B cell (primary cell): ENCODE measurements around the gene TIGD2. TPM values are rescaled to one million over a fixed set of nuclear protein-coding genes. Genes with fewer than 3 reads are reported as not detected.

Experiments used
- ATAC-seq: fragments of 200-7000 bp; cut with Tn5 transposase; one replicate; pipeline ENCODE4 v1.10.0; 2021; ENCODE audit warnings: low read depth, mild to moderate bottlenecking, moderate number of reproducible peaks, moderate library complexity
- CTCF ChIA-PET: fragments of 350-600 bp; sonication (Branson Sonifier 250); formaldehyde crosslinking; loops from one replicate; lab custom pipeline; 2021; ENCODE audit warnings: antibody characterized with exemption, inconsistent platforms; lab: Charles Lee
- POLR2A ChIA-PET: fragments of 350-600 bp; sonication (Branson Sonifier 250); formaldehyde crosslinking; loops from one replicate; lab custom pipeline; 2021; ENCODE audit warnings: antibody characterized with exemption; lab: Charles Lee
- DNase-seq: peaks from one replicate; pipeline ENCODE4 v3.0.0; 2013
- H2AFZ ChIP-seq: 2 replicates; pipeline ENCODE4 v1.6.1; 2012; ENCODE audit warnings: mild to moderate bottlenecking, low read depth, low read length; ENCODE audit not compliant: insufficient read depth, poor library complexity, severe bottlenecking
- H3K27ac ChIP-seq, 2 donors: 1 replicate in 1 of 2; 2 replicates in 1 of 2; pipeline ENCODE4 v1.5.1; 2012 to 2013; ENCODE audit warnings: low read length in 2 of 2, mild to moderate bottlenecking in 2 of 2, moderate library complexity in 1 of 2
- H3K27me3 ChIP-seq, 4 experiments: fragments of 200-600 bp in 1 of 4; sonication (generic) in 1 of 4; replicated peaks in 1 of 4; 1 replicate in 2 of 4; 2 replicates in 2 of 4; pipeline versions ENCODE4 v1.6.1 to v1.7.0; 2013 to 2016; ENCODE audit warnings: low read length in 3 of 4, mild to moderate bottlenecking in 2 of 4, mixed read lengths in 1 of 4, moderate library complexity in 1 of 4; ENCODE audit not compliant: insufficient read depth in 4 of 4, control insufficient read depth in 3 of 4; ENCODE audit errors: control extremely low read depth in 1 of 4
- H3K36me3 ChIP-seq, 2 experiments: replicated peaks in 1 of 2; 1 replicate in 1 of 2; 2 replicates in 1 of 2; pipeline versions ENCODE4 v1.6.1 to v1.7.1; 2013; ENCODE audit warnings: low read length in 1 of 2; ENCODE audit not compliant: insufficient read depth in 2 of 2, control insufficient read depth in 1 of 2; ENCODE audit errors: control extremely low read depth in 1 of 2, extremely low read depth in 1 of 2
- H3K4me1 ChIP-seq, 2 donors: fragments of 200-600 bp in 1 of 2; sonication (generic) in 1 of 2; 1 replicate in 1 of 2; 2 replicates in 1 of 2; pipeline versions ENCODE4 v1.5.1 to v1.6.1; 2013 to 2017; ENCODE audit warnings: low read length in 2 of 2; ENCODE audit not compliant: control insufficient read depth in 2 of 2, insufficient read depth in 2 of 2
- H3K4me2 ChIP-seq: replicated peaks from 2 replicates; pipeline ENCODE3; 2012; ENCODE audit warnings: mild to moderate bottlenecking, low read depth, low read length; ENCODE audit not compliant: poor library complexity, severe bottlenecking
- H3K4me3 ChIP-seq, 5 experiments: fragments of 200-600 bp in 1 of 5; sonication (generic) in 1 of 5; 1 replicate in 3 of 5; 2 replicates in 2 of 5; pipeline versions ENCODE4 v1.5.1 to v1.7.0; 2011 to 2016; ENCODE audit warnings: low read length in 4 of 5, mild to moderate bottlenecking in 4 of 5, low read depth in 2 of 5, control low read depth in 1 of 5, moderate library complexity in 1 of 5; ENCODE audit not compliant: insufficient read depth in 1 of 5; ENCODE audit errors: control extremely low read depth in 1 of 5, extremely low read depth in 1 of 5
- H3K79me2 ChIP-seq: fragments of 200-600 bp; sonication (generic); one replicate; pipeline ENCODE4 v1.6.0; 2016; ENCODE audit warnings: low read length; ENCODE audit not compliant: control insufficient read depth, insufficient read depth
- H3K9ac ChIP-seq: fragments of 200-600 bp; sonication (generic); 2 replicates; pipeline ENCODE4 v1.6.1; 2017; ENCODE audit warnings: mild to moderate bottlenecking, low read length, moderate library complexity
- H3K9me3 ChIP-seq, 3 donors: one replicate each; pipeline versions ENCODE4 v1.6.1 to v1.7.1; 2013; ENCODE audit warnings: low read length in 2 of 3; ENCODE audit not compliant: control insufficient read depth in 2 of 3, insufficient read depth in 1 of 3; ENCODE audit errors: control extremely low read depth in 1 of 3
- H4K20me1 ChIP-seq: 2 replicates; pipeline ENCODE4 v1.6.0; 2012; ENCODE audit warnings: mild to moderate bottlenecking, low read length; ENCODE audit not compliant: insufficient read depth, control insufficient read depth, poor library complexity, severe bottlenecking
- H3K27ac Mint-ChIP-seq: one replicate; pipeline ENCODE4 v1.8.0; 2021; ENCODE audit warnings: mixed read lengths
- H3K27me3 Mint-ChIP-seq: one replicate; pipeline ENCODE4 v1.8.0; 2021; ENCODE audit warnings: mixed read lengths
- H3K4me1 Mint-ChIP-seq: one replicate; pipeline ENCODE4 v1.8.0; 2021; ENCODE audit warnings: mixed read lengths
- H3K4me3 Mint-ChIP-seq: one replicate; pipeline ENCODE4 v1.8.0; 2021; ENCODE audit warnings: mixed read lengths
- H3K9me3 Mint-ChIP-seq: one replicate; pipeline ENCODE4 v1.8.0; 2022; ENCODE audit warnings: mixed read lengths; ENCODE audit not compliant: insufficient read depth
- CTCF ChIP-seq: fragments of 200-600 bp; IDR thresholded peaks from one replicate; pipeline ENCODE4 v1.8.0; 2022; ENCODE audit warnings: antibody characterized with exemption, mild to moderate bottlenecking
- EZH2 ChIP-seq: IDR thresholded peaks from 2 replicates; pipeline ENCODE4 v1.6.1; 2012; ENCODE audit warnings: borderline replicate concordance, low read depth, mild to moderate bottlenecking, moderate library complexity, low read length; ENCODE audit not compliant: insufficient read depth, poor library complexity, severe bottlenecking
- WGBS: methylation state at CpG from one replicate; pipeline ENCODE4 v1.1.5; 2013; ENCODE audit warnings: missing lambda C conversion rate; ENCODE audit not compliant: insufficient coverage; 5-methylcytosine and 5-hydroxymethylcytosine counted together
- intact Hi-C: fragments of 100-400 bp; cut with micrococcal nuclease; formaldehyde crosslinking; loops from one replicate; pipeline ENCODE4 v1.10.0; 2022
- polyA plus RNA-seq: library from polyadenylated mRNA; depleted of rRNA; stranded (reverse); fragments of >200 nt; gene quantifications from 2 replicates; pipeline ENCODE4 v1.2.3, GENCODE V29; 2012
- total RNA-seq, 2 donors: library from RNA; stranded (reverse); fragments of 120-200 nt in 1 of 2; gene quantifications; 1 replicate in 1 of 2; 2 replicates in 1 of 2; pipeline versions ENCODE4 v1.2.3 to v1.2.4, GENCODE V29; 2013 to 2022

The TIGD2 gene
- total and polyA plus RNA-seq, 2 donors (not counting 1 experiment from before 2014, with no cell fraction given) = 2.1 to 8.6 TPM

GRCh38 chr4:89113415-89113814, 2.1 kb downstream of the TIGD2 start:
- intact Hi-C loops = loop anchor here (5.0 kb wide), 3 partner anchors 291 to 1721 kb away; partner anchors contain the start of genes HSD17B11 and PPM1K
- WGBS = no CpG with 5 or more reads among the region's 2 CpGs
- H3K79me2 ChIP-seq = no peaks in the 10 kb centered on the region
- H3K36me3 ChIP-seq = no peaks in the 10 kb centered on the region
- H3K27me3 ChIP-seq = peaks cover 0 to 4% (median 1%) of the 10 kb centered on the region in 4 experiments
- Mint-ChIP-seq H3K4me3 (peak overlapping the region; percentile 32), H3K27me3 (no peaks in the 10 kb centered on the region), H3K4me1 (peaks cover 27% of the 10 kb centered on the region), H3K9me3 (no peaks in the 10 kb centered on the region), H3K27ac (no peak overlapping the region)
- H4K20me1 ChIP-seq = no peaks in the 10 kb centered on the region
- no peak overlapping the region for H3K4me2 ChIP-seq
- H3K9me3 ChIP-seq = peaks cover 0 to 6% (median 1%) of the 10 kb centered on the region in 3 donors
- peaks cover 14 to 18% of the 10 kb centered on the region in 2 donors for H3K4me1 ChIP-seq
- ChIA-PET CTCF (interaction anchor here (0.9 kb wide), 1 partner anchor 574 kb away, joined by 3 read pairs; no protein-coding TSS in a partner anchor), POLR2A (no interaction called here)
- H3K4me3 ChIP-seq = no peak overlapping the region
- no peak overlapping the region for H3K9ac ChIP-seq
- no peak overlapping the region for H2AFZ ChIP-seq
- no peak for TF ChIP-seq EZH2
- no peak for DNase-seq
- no peak for ATAC-seq
- no peak overlapping the region for H3K27ac ChIP-seq

GRCh38 chr4:89114100-89114499, 2.8 kb downstream of the TIGD2 start:
- no peak overlapping the region for H3K9ac ChIP-seq
- Mint-ChIP-seq H3K27ac (no peak overlapping the region), H3K27me3 (no peaks in the 10 kb centered on the region), H3K9me3 (no peaks in the 10 kb centered on the region), H3K4me1 (peaks cover 27% of the 10 kb centered on the region), H3K4me3 (no peak overlapping the region)
- intact Hi-C loops = loop anchor here (5.0 kb wide), 3 partner anchors 292 to 1722 kb away; partner anchors contain the start of genes HSD17B11 and PPM1K
- H4K20me1 ChIP-seq = no peaks in the 10 kb centered on the region
- DNase-seq (no peak), ATAC-seq (no peak)
- H3K4me3 ChIP-seq = no peak overlapping the region
- H3K27ac ChIP-seq = no peak overlapping the region
- no CpG with 5 or more reads among the region's 3 CpGs for WGBS
- no peaks in the 10 kb centered on the region for H3K36me3 ChIP-seq
- CTCF ChIA-PET = no interaction called here
- H3K27me3 ChIP-seq = peaks cover 0 to 4% (median 1%) of the 10 kb centered on the region in 4 experiments
- TF ChIP-seq EZH2 (no peak), CTCF (no peak)
- no peak overlapping the region for H2AFZ ChIP-seq
- peaks cover 0 to 4% (median 1%) of the 10 kb centered on the region in 3 donors for H3K9me3 ChIP-seq
- H3K79me2 ChIP-seq = no peaks in the 10 kb centered on the region
- POLR2A ChIA-PET = no interaction called here
- no peak overlapping the region for H3K4me2 ChIP-seq
- peaks cover 14 to 18% of the 10 kb centered on the region in 2 donors for H3K4me1 ChIP-seq
